ENCODE results near the gene EIF5B.
"Not testable (repeated sequence)": the region's sequence is repeated elsewhere in the genome, so short reads cannot be mapped to it uniquely, and the experiment has no call there.

Gene EIF5B, protein sequence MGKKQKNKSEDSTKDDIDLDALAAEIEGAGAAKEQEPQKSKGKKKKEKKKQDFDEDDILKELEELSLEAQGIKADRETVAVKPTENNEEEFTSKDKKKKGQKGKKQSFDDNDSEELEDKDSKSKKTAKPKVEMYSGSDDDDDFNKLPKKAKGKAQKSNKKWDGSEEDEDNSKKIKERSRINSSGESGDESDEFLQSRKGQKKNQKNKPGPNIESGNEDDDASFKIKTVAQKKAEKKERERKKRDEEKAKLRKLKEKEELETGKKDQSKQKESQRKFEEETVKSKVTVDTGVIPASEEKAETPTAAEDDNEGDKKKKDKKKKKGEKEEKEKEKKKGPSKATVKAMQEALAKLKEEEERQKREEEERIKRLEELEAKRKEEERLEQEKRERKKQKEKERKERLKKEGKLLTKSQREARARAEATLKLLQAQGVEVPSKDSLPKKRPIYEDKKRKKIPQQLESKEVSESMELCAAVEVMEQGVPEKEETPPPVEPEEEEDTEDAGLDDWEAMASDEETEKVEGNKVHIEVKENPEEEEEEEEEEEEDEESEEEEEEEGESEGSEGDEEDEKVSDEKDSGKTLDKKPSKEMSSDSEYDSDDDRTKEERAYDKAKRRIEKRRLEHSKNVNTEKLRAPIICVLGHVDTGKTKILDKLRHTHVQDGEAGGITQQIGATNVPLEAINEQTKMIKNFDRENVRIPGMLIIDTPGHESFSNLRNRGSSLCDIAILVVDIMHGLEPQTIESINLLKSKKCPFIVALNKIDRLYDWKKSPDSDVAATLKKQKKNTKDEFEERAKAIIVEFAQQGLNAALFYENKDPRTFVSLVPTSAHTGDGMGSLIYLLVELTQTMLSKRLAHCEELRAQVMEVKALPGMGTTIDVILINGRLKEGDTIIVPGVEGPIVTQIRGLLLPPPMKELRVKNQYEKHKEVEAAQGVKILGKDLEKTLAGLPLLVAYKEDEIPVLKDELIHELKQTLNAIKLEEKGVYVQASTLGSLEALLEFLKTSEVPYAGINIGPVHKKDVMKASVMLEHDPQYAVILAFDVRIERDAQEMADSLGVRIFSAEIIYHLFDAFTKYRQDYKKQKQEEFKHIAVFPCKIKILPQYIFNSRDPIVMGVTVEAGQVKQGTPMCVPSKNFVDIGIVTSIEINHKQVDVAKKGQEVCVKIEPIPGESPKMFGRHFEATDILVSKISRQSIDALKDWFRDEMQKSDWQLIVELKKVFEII

DNA sequence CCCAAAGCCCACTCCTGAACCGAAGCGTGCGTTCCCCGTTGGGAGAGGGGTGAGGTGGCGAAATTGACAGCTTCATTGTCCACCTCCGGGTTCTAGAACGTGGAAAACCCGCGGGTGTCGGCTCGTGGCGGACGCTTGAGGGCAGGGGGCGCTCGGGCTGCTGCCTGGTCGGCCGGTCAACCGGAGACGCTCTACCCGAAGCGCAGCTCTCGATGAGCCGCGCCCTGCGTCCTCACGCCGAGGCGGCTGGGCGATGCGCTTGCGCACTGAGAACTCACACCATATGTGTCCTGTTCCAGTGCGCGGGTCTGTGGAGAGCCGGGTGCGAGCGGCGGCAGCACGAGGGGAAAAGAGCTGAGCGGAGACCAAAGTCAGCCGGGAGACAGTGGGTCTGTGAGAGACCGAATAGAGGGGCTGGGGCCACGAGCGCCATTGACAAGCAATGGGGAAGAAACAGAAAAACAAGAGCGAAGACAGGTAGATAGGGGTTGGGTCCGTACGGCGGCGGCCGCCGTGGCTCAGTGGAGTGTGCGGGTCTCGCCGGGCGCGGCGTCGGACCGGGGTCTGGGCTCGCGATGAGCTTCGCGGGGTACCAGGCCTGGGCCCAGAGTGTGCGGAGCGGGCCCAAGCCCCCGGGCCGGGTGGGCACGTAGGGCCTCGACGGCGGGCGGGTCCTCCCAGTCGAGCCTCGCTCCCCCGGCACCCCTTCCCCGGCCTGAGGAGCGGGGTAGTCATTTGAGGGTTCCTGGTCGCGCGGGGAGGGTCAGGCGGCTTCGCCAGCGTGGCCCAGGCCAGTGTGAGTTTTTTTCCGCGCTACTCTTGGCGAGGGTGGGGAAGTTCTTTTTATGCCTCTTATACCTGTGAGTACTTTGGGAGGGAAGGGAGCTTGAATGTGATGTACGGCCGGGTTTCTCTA lies at the start of gene EIF5B:
Gene EIF5B, plus strand, starts transcription at position 277 of the 916 bp plus-strand sequence. Its CDS starts 166 bp downstream, at position 443.
- Mint-ChIP-seq H3K4me3 (no peak within 1 kb of the TSS), H3K36me3 (peaks cover 2% of the 10 kb centered on the region), H3K27me3 (no peaks in the 10 kb centered on the region), H3K27ac (no peak within 1 kb of the TSS), H3K9me3 (no peaks in the 10 kb centered on the region), H3K4me1 (peaks cover 12% of the 10 kb centered on the region)
- DNase-seq (ENCODE audit: low spot score in 2 of 2) (peak; percentile 89), ATAC-seq (ENCODE audit: low read depth) (peak; percentile 67)

DNA sequence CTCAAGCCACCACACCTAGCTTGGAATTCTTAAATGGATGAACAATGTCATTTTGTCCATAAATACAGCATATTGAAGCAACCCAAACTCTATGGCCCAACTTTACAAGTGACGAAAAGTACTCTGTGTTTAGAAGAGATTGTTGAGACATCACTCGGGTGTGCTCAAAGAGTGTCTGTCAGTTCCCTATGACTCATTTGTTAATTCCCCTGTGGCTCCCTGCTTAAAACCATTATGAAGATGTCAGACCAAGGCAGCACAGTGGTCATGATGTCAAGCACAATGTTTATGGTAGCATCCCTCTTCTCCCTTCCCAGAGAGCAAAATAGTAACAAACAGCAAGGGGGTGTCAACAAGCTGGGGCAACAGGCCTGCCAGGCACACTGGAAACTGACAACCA lies 39.2 kb upstream of the EIF5B start:
- Mint-ChIP-seq H3K27ac (no peak overlapping the region), H3K27me3 (no peaks in the 10 kb centered on the region), H3K9me3 (peaks cover 3% of the 10 kb centered on the region), H3K4me3 (no peak overlapping the region), H3K4me1 (no peaks in the 10 kb centered on the region), H3K36me3 (peaks cover 28% of the 10 kb centered on the region)
- no peak for DNase-seq (ENCODE audit: low spot score in 2 of 2)
- no peak for ATAC-seq (ENCODE audit: low read depth)

DNA sequence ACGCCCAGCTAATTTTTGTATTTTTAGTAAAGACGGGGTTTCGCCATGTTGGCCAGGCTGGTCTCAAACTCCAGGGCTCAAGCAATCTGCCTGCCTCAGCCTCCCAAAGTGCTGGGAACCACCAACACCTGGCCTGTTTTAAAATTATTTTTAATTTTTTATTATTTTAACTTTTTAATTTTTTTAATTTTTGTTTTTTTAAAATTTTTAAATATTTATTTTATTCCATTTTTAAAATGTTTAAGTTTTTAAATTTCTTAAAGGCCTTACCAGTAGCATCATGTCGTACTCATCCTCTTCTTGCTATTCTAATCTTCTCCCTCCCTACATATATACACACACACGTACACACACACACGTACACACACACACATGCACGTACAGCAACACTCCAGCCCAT lies 37.6 kb upstream of the EIF5B start:
- no peak for DNase-seq (ENCODE audit: low spot score in 2 of 2)
- H3K27me3 Mint-ChIP-seq, result no peaks in the 10 kb centered on the region
- peaks cover 3% of the 10 kb centered on the region for H3K9me3 Mint-ChIP-seq
- H3K36me3 Mint-ChIP-seq, result peaks cover 30% of the 10 kb centered on the region
- ATAC-seq (ENCODE audit: low read depth), result no peak
- no peak overlapping the region for H3K4me3 Mint-ChIP-seq
- no peaks in the 10 kb centered on the region for H3K4me1 Mint-ChIP-seq
- H3K27ac Mint-ChIP-seq, result no peak overlapping the region

DNA sequence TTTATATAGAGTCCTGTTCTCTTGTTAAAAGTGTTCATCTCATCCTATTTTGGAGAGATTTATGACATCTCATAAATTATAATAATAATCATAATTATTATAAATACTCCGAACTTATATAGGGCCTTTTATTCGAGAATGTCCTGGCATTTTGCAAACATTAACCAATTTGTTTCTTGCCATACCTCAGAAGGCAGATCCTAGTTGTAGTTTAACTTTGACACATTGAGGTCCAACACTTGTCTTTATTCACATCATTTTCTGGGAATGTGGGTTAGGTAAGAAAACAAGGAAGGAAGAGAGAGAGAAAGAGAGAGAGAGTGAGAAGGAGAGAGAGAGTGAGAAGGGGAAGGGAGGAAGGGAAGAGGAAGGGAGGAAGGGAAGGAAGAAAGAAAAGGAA lies 36.1 kb upstream of the EIF5B start, which contains the start of gene LYG1:
Gene LYG1, minus strand, starts transcription at position 101 of the 400 bp plus-strand sequence. CDS start 5,527 bp downstream, outside the sequence.
- not testable (repeated sequence) for ATAC-seq (ENCODE audit: low read depth); H3K4me3 Mint-ChIP-seq; H3K27me3 Mint-ChIP-seq; H3K4me1 Mint-ChIP-seq; H3K27ac Mint-ChIP-seq; H3K9me3 Mint-ChIP-seq; DNase-seq (ENCODE audit: low spot score in 2 of 2)
- peaks cover 29% of the 10 kb centered on the region for H3K36me3 Mint-ChIP-seq

DNA sequence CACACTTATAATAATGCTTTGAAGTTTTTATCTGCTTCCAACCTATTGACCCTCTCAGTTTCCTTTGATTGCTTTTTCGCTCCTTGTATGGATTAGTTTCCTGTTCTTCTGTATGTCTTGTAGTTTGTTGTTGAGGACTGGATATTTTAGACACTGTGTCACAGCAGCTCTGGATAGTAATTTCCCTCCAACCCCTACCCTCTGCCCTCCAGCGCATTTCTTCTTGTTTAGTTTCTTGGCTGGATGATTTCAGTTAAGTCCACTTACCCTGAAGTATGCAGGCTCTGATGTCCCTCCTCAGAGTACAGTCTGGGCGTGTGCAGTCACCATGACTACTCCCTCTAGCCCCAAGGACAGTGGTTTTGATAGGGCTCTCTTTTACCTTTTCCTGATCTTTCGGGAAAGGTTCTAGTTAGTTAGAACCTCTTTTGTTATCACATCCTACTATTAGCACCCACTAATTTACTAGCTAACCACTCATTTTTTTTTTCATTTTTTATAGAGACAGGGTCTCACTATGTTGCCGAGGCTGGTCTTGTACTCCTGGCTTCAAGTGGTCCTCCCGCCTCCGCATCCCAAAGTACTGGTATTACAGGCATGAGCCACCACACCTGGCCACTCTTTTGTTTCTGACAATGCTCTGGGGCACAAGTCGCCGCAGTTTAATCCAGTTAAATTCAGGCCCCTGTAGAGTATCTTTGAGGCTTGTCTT lies 19.9 kb upstream of the EIF5B start:
- no peaks in the 10 kb centered on the region for H3K27me3 Mint-ChIP-seq
- no peak for ATAC-seq (ENCODE audit: low read depth)
- H3K4me3 Mint-ChIP-seq, result no peak overlapping the region
- H3K36me3 Mint-ChIP-seq, result peaks cover 37% of the 10 kb centered on the region
- no peak overlapping the region for H3K27ac Mint-ChIP-seq
- no peaks in the 10 kb centered on the region for H3K4me1 Mint-ChIP-seq
- no peak for DNase-seq (ENCODE audit: low spot score in 2 of 2)
- H3K9me3 Mint-ChIP-seq, result peaks cover 5% of the 10 kb centered on the region

DNA sequence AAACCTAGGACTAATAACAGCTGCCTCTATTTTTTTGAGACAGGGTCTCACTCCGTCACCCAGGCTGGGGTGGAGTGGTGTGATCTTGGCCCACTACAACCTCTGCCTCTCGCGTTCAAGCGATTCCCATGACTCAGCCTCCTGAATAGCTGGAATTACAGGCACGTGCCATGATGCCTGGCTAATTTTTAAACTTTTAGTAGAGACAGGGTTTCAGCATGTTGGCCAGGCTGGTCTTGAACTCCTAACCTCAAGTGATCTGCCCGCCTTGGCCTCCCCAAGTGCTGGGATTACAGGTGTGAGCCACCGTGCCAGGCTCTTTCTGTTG lies 19.4 kb upstream of the EIF5B start:
- H3K27ac Mint-ChIP-seq; ATAC-seq (ENCODE audit: low read depth); H3K4me1 Mint-ChIP-seq; H3K4me3 Mint-ChIP-seq; H3K27me3 Mint-ChIP-seq; DNase-seq (ENCODE audit: low spot score in 2 of 2); H3K9me3 Mint-ChIP-seq: not testable (repeated sequence)
- peaks cover 38% of the 10 kb centered on the region for H3K36me3 Mint-ChIP-seq

DNA sequence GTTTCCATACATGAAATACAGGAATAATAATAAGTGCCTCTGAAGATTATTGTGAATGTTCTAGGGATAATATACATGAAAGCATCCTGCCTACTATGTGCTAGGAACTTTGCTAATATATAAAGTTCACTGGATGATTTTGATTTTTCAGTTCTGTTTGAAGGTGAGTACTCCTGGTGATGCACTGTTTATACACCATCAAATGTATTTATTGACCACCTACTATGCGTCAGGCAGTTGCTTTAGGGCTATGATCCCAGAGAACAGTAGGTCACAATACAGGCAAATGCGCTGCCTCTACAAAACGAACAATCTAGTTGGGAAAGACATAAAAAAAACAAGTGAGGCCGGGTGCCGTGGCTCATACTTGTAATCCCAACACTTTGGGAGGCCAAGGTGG lies 11.8 kb upstream of the EIF5B start:
- no peaks in the 10 kb centered on the region for H3K9me3 Mint-ChIP-seq
- no peak for ATAC-seq (ENCODE audit: low read depth)
- no peaks in the 10 kb centered on the region for H3K27me3 Mint-ChIP-seq
- H3K36me3 Mint-ChIP-seq, result peaks cover 32% of the 10 kb centered on the region
- peaks cover 4% of the 10 kb centered on the region for H3K4me1 Mint-ChIP-seq
- DNase-seq (ENCODE audit: low spot score in 2 of 2), result no peak
- H3K27ac Mint-ChIP-seq, result no peak overlapping the region
- H3K4me3 Mint-ChIP-seq, result no peak overlapping the region

DNA sequence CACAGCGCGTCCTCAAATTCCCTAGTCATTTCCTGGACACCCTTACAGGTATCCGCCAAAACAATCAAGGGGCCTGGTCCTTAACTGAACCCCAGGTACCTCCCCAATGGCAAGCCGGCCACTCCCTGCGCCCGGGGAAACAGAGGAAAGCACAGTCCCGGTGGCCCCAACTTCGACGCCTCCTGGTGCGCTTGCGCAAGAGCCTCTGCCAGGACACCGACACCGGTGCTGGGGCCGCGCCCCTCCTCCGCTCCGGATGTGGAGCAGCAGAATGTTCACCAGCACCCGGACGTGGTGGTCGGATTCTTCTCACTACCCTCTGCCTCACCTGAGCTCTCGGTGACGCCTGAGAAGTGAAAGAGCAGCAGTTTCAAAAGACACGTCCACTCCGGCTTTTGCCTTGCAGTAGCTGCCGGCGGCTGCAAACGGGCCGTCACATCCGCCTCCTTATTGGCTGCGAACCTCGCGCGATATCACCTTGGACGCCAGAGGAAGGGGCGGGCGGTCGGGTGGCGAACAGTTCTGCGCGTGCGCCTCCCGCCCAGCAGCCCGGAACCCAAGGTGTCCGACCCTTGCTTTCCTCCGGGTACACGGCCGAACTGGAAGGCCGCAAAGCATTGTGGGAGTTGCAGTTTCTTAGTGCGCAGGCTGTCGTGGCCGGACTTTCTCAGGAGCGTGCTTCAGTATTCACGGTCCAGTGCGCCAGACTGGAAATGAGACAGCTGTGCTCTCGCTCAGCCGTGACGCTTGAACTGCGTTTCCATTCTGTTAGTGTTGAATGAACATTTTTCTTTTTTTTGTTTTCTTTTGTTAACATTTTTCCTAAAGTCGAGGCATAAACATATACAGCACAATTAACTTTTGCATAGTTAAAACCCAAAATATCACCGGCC lies 1.0 kb upstream of the EIF5B start, which contains the start of gene TXNDC9:
Gene TXNDC9, minus strand, starts transcription at position 423 of the 893 bp plus-strand sequence. CDS start 3,123 bp downstream, outside the sequence.
- no peaks in the 10 kb centered on the region for H3K27me3 Mint-ChIP-seq
- no peak within 1 kb of the TSS for H3K27ac Mint-ChIP-seq
- ATAC-seq (ENCODE audit: low read depth), result peak; percentile 75

DNA sequence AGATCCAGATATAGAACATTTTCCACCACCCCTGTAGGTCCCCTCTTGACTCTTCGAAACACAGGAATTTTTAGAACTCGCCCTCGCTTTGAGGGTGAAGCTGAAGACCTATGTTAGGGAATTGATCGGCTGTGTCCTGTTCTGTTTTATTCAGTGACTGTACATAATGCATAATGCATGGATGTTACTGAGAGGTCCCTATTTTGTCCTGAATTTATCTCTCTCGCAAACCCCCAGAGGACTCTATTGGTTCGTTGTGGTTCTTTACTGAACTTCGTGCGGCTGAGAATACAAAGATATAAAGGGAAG lies 431 bp upstream of the EIF5B start:
- H3K9me3 Mint-ChIP-seq, result no peaks in the 10 kb centered on the region
- peaks cover 2% of the 10 kb centered on the region for H3K36me3 Mint-ChIP-seq
- H3K4me3 Mint-ChIP-seq, result no peak overlapping the region
- H3K27ac Mint-ChIP-seq, result no peak overlapping the region
- H3K27me3 Mint-ChIP-seq, result no peaks in the 10 kb centered on the region
- H3K4me1 Mint-ChIP-seq, result peaks cover 11% of the 10 kb centered on the region
- ATAC-seq (ENCODE audit: low read depth) (peak; percentile 2), DNase-seq (ENCODE audit: low spot score in 2 of 2) (no peak)

More for the DNA sequence above, 1.0 kb upstream of the EIF5B start, which contains the start of gene TXNDC9:
- no peaks in the 10 kb centered on the region for H3K9me3 Mint-ChIP-seq
- no peak within 1 kb of the TSS for H3K4me3 Mint-ChIP-seq
- H3K4me1 Mint-ChIP-seq, result peaks cover 6% of the 10 kb centered on the region
- H3K36me3 Mint-ChIP-seq, result peaks cover 2% of the 10 kb centered on the region
- DNase-seq (ENCODE audit: low spot score in 2 of 2), result peak; percentile 92 to 99

DNA sequence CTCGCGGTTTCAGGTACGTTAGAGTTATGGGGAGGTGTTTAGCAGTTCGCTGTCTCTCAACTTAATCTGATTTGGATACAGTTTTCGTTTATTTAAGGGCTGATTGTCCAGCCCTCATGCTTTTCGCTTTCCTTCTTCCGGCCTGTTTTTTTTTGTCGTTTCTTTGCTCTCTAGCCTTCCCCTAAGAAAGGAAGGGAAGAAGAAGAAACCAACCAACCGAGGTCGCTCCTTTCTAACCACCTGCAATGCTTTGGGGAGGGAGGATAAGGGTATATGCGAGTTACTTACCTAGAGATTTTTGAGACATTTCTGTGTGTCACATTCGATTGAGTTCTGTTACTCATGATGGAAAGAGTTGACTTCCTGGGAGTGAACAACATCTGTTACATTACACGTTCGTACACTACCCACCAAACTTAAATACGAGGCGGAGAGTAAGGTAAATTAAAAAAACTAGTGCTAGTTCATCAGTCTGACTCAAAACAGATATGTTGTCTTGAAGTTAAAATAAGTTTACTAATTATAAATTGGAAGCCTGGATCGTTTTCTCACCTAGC lies 918 bp downstream of the EIF5B start:
- ATAC-seq (ENCODE audit: low read depth) (no peak), DNase-seq (ENCODE audit: low spot score in 2 of 2) (no peak)
- Mint-ChIP-seq H3K9me3 (no peaks in the 10 kb centered on the region), H3K4me3 (no peak overlapping the region), H3K27me3 (no peaks in the 10 kb centered on the region), H3K27ac (no peak overlapping the region), H3K4me1 (peaks cover 14% of the 10 kb centered on the region), H3K36me3 (no peaks in the 10 kb centered on the region)

DNA sequence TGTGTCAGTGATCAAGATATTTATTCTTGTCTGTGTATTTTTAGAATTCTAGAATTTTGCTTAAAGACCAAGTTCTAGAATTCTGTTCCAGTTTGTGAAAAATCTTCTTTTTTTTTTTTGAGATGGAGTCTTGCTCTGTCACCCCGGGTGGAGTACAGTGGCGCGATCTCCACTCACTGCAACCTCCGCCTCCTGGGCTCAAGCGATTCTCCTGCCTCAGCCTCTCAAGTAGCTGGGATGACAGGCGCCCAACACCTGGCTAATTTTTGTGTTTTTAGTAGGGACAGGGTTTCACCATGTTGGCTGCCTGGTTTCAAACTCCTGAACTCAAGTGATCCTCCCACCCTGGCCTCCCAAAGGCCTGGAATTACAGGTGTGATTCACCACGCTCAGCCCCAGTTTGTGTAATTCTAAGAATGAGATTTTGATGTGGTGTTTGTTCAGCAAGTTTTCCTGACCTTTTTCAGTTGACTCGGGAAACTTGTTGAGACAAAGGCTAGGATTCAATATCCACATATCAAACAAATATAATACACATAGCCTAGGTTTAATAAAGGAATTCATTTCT lies 3.6 kb downstream of the EIF5B start:
- Mint-ChIP-seq H3K27me3 (no peaks in the 10 kb centered on the region), H3K9me3 (no peaks in the 10 kb centered on the region), H3K4me1 (peaks cover 15% of the 10 kb centered on the region), H3K36me3 (peaks cover 2% of the 10 kb centered on the region), H3K4me3 (no peak overlapping the region), H3K27ac (no peak overlapping the region)
- no peak for ATAC-seq (ENCODE audit: low read depth)
- no peak for DNase-seq (ENCODE audit: low spot score in 2 of 2)
